WTC11 (cell line): Measurements from ENCODE around the gene MAP3K5.

ENCODE experiments used
- ATF1 ChIP-seq: sonication (generic); formaldehyde crosslinking; IDR thresholded peaks from 2 replicates; pipeline ENCODE4 v1.8.1; 2023; ENCODE audit warnings: mild to moderate bottlenecking, moderate library complexity, missing genetic modification reagents
- CTCF ChIP-seq: fragments of 200-600 bp; IDR thresholded peaks from 2 replicates; pipeline ENCODE4 v1.8.0; 2022; ENCODE audit warnings: antibody characterized with exemption
- ESRRA ChIP-seq: sonication (generic); formaldehyde crosslinking; IDR thresholded peaks from 2 replicates; pipeline ENCODE4 v1.8.1; 2022; ENCODE audit warnings: mild to moderate bottlenecking, missing genetic modification reagents, borderline replicate concordance
- JUN ChIP-seq: sonication (generic); formaldehyde crosslinking; IDR thresholded peaks from 2 replicates; pipeline ENCODE4 v1.8.0; 2023; ENCODE audit warnings: mild to moderate bottlenecking, missing genetic modification reagents
- MXD4 ChIP-seq: fragments of 250-450 bp; sonication (Bioruptor Pico); IDR thresholded peaks from 2 replicates; pipeline ENCODE4 v1.8.0; 2021; ENCODE audit warnings: mild to moderate bottlenecking, moderate library complexity, borderline replicate concordance
- ZNF138 ChIP-seq: sonication (generic); formaldehyde crosslinking; conservative IDR thresholded peaks from 2 replicates; pipeline ENCODE4 v1.8.1; 2022; ENCODE audit warnings: mild to moderate bottlenecking, moderate library complexity, missing genetic modification reagents
- ZNF281 ChIP-seq: sonication (generic); formaldehyde crosslinking; IDR thresholded peaks from 2 replicates; pipeline ENCODE4 v1.8.0; 2023; ENCODE audit warnings: mild to moderate bottlenecking, missing genetic modification reagents
- ZNF396 ChIP-seq: fragments of 250-450 bp; sonication (Bioruptor Pico); IDR thresholded peaks from 2 replicates; pipeline ENCODE4 v1.8.0; 2021; ENCODE audit warnings: mild to moderate bottlenecking, moderate library complexity, borderline replicate concordance

- no peak for TF ChIP-seq CTCF
- no peak for TF ChIP-seq ZNF281 (CRISPR knock-in tag)
- no peak for TF ChIP-seq ATF1
- TF ChIP-seq JUN (CRISPR knock-in tag) = no peak
- TF ChIP-seq ESRRA = no peak
- no peak for TF ChIP-seq ZNF138
- no peak for TF ChIP-seq MXD4 (CRISPR knock-in tag)
- TF ChIP-seq ZNF396 (CRISPR knock-in tag) = no peak
Measured at GRCh38 chr6:136783021-136783420, 9.3 kb downstream of the MAP3K5 start.
